ENCODE measurements around the gene LPO.

The LPO gene

DNA sequence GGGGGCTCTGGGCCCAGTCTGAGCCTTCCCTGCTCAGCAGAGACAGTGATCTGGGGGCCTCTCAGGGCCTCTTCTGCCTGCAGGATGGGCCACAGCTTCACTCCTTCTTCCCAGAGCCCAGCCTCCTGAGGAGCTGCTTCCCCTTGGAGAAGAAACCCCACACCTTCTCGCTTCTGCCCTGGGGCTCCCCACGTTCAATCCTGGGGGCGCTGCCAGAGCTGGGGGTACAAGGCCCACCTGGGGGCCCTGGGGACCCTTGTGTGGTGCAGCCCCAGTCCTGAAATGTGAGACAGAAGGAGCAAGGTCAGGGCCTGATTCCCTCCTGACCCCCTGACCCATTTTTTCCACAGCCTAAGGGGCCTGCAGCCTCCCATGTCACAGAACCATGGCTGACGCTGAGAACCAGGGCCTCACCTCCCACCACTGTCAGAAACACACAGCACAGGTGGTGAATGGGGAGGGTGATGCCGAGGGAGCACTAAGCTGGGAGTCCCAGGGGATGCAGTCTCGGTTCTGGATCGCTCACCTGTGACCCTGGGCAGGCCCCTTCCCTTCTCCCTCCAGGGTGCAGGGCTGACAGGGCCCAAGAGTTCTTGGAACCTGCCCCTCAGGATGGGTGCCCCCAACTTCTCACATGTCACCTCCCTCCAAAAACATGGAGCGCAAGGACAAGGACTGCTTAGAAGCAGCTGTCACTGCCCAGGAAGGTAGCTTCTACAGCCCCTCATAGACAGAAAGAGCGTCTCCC is 64.0 kb downstream of the LPO start:
- Histone ChIP-seq H3K9ac (ENCODE audit: low read length in 5 of 5) (no peak overlapping the region), H3K36me3 (ENCODE audit: control insufficient read depth in 5 of 5, insufficient read depth in 5 of 5, low read length in 5 of 5) (no peaks in the 10 kb centered on the region), H3K9me3 (ENCODE audit: control insufficient read depth in 5 of 5, low read length in 5 of 5) (no peaks in the 10 kb centered on the region)

DNA sequence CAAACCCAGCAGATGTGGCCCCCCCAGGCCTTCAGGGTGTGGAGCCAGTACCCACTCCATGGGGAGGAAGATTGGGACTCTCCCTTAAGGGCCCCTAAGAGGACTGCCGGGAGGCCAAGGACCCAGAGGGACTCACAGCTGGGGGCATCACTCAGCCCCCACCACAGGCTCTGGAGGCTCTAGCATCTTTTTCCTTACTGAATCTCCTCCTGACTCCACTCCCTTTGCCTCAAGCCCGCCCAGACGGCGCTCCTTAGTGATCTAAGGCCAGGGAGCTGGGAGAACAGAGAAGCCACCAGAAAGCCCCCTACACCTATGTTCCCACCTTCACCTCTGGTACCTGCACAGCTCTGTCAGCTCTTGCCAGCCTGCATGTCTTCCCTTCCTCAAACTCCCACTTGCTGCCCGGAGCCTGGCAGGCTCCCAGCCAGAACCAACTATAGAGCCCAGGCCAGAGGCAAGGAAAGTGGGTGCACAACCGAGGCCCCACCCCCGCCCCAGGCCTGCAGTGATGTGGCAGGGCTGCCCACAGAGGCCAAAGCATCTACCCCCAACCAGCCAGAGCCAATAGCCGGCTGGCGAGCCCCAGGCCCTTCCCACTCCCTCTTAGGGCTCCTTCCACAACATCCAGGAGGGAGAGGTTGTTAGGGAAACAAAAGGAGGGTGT is 64.7 kb downstream of the LPO start:
- Histone ChIP-seq H3K4me3 (ENCODE audit: low read depth in 1 of 5, low read length in 5 of 5) (no peak overlapping the region), H3K27ac (ENCODE audit: low read depth, low read length) (no peak overlapping the region), H3K27me3 (ENCODE audit: control insufficient read depth in 5 of 5, insufficient read depth in 4 of 5, low read length in 5 of 5) (peaks cover 0 to 21% (median 8%) of the 10 kb centered on the region in 5 donors), H3K4me1 (ENCODE audit: control insufficient read depth in 5 of 5, insufficient read depth in 5 of 5, low read length in 5 of 5) (no peaks in the 10 kb centered on the region), H3K36me3 (ENCODE audit: control insufficient read depth in 5 of 5, insufficient read depth in 5 of 5, low read length in 5 of 5) (no peaks in the 10 kb centered on the region), H3K9ac (ENCODE audit: low read length in 5 of 5) (no peak overlapping the region), H3K9me3 (ENCODE audit: control insufficient read depth in 5 of 5, low read length in 5 of 5) (no peaks in the 10 kb centered on the region)

More for the DNA sequence above, 64.0 kb downstream of the LPO start:
- H3K27me3 ChIP-seq (ENCODE audit: control insufficient read depth in 5 of 5, insufficient read depth in 4 of 5, low read length in 5 of 5), result peaks cover 0 to 20% (median 8%) of the 10 kb centered on the region in 5 donors
- no peaks in the 10 kb centered on the region for H3K4me1 ChIP-seq (ENCODE audit: control insufficient read depth in 5 of 5, insufficient read depth in 5 of 5, low read length in 5 of 5)
- no peak overlapping the region for H3K27ac ChIP-seq (ENCODE audit: low read depth, low read length)
- no peak overlapping the region for H3K4me3 ChIP-seq (ENCODE audit: low read depth in 1 of 5, low read length in 5 of 5)

DNA sequence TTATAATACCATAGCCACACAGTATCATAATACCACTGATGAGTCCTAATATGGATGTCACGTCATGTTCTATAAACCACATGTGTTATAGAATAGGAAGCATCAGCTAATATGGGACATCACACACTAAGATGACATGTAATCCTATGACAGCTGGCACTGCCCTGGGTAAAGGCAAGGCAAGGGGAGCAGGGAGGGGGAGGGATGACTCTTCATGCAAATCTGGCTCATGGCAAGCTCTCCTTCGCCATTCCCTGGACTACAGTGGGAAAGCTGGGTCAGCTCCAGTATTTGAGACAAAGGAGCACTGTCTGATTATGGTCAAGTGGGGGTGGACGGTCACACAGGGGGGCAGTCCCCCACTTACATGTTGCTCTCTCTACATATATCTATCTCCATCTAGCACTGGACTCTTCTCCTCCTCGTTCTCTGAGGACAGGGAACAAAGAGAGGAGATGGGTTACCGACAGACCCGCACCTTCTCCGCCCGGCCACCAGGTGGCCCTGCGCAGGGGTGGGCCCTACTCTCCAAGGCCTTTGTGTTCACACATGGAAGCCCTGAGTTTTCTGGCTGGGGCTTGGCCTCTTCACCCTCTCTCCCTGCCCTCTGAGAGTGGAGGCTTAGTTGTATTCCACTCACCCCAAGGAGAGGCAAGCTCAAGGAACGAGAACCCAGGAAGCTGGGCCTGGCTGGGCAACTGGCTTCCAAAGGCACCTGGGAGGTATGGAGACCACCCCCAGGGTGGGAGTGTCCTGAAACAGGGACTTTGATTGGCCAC is 65.8 kb downstream of the LPO start:
- Histone ChIP-seq H3K27me3 (ENCODE audit: control insufficient read depth in 5 of 5, insufficient read depth in 4 of 5, low read length in 5 of 5) (peaks cover 0 to 26% (median 10%) of the 10 kb centered on the region in 5 donors), H3K4me3 (ENCODE audit: low read depth in 1 of 5, low read length in 5 of 5) (no peak overlapping the region), H3K4me1 (ENCODE audit: control insufficient read depth in 5 of 5, insufficient read depth in 5 of 5, low read length in 5 of 5) (no peaks in the 10 kb centered on the region), H3K9ac (ENCODE audit: low read length in 5 of 5) (no peak overlapping the region), H3K9me3 (ENCODE audit: control insufficient read depth in 5 of 5, low read length in 5 of 5) (no peaks in the 10 kb centered on the region), H3K27ac (ENCODE audit: low read depth, low read length) (no peak overlapping the region), H3K36me3 (ENCODE audit: control insufficient read depth in 5 of 5, insufficient read depth in 5 of 5, low read length in 5 of 5) (no peaks in the 10 kb centered on the region)

DNA sequence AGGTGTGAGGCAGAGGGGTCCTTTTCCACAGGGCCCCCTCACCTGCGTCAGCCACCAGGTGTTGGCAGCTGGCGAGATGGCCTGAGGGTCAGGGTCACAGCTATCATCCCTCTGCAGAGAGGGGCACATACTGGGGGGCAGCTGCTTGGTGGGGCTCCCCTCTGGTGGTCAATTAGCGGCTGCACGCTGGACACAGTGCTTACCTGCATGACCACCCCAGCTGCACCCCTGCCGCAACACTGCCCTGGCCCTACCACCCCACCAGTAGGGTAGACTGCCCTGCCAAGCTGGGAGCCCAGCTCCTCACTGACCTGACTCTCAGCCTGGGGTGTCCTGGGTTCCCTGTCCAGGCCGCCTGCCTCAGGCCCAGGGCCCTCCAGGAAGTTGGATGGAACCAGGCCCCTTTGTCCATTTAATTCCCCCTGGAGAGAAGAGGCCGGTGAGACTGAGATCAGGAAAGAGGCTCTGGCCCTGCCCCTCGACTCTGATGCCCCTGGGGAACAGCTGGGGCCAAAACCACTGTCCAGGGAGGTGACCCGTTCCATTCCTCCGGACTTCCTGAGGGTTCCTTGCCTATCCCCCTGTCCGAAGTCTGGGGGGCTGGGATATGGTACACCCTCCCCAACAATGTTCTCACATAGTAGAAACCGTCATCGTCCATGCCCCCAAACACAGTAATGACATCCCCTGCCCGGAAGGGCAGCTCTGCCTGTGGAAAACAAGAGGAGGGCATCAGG is 66.5 kb downstream of the LPO start:
- H3K4me3 ChIP-seq (ENCODE audit: low read depth in 1 of 5, low read length in 5 of 5), result no peak overlapping the region
- H3K9ac ChIP-seq (ENCODE audit: low read length in 5 of 5), result no peak overlapping the region
- peaks cover 0 to 26% (median 10%) of the 10 kb centered on the region in 5 donors for H3K27me3 ChIP-seq (ENCODE audit: control insufficient read depth in 5 of 5, insufficient read depth in 4 of 5, low read length in 5 of 5)
- no peaks in the 10 kb centered on the region for H3K4me1 ChIP-seq (ENCODE audit: control insufficient read depth in 5 of 5, insufficient read depth in 5 of 5, low read length in 5 of 5)
- no peaks in the 10 kb centered on the region for H3K36me3 ChIP-seq (ENCODE audit: control insufficient read depth in 5 of 5, insufficient read depth in 5 of 5, low read length in 5 of 5)
- H3K27ac ChIP-seq (ENCODE audit: low read depth, low read length), result no peak overlapping the region
- H3K9me3 ChIP-seq (ENCODE audit: control insufficient read depth in 5 of 5, low read length in 5 of 5), result no peaks in the 10 kb centered on the region

DNA sequence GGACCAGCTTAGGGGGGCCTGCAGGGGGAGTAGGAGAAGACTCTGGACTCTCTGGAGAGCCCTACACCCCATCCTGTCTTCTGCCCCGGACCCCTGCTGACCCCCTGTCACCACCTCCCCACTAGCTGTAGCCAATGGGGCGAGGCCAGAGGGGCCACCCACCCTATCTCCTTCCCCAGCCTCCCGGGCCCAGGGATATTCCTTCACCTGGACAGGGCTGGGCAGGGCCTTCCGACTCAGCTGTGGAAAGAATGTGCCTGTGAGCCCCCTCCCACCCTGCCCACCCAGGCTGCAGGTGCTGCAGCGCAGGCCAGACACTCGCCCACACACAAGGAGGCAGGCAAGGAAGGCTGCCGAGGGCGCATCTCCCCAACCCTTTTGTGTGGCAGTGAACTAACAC is 67.2 kb downstream of the LPO start:
- no peaks in the 10 kb centered on the region for H3K36me3 ChIP-seq (ENCODE audit: control insufficient read depth in 5 of 5, insufficient read depth in 5 of 5, low read length in 5 of 5)
- H3K27ac ChIP-seq (ENCODE audit: low read depth, low read length), result no peak overlapping the region
- peaks cover 0 to 22% (median 10%) of the 10 kb centered on the region in 5 donors for H3K27me3 ChIP-seq (ENCODE audit: control insufficient read depth in 5 of 5, insufficient read depth in 4 of 5, low read length in 5 of 5)
- no peak overlapping the region for H3K9ac ChIP-seq (ENCODE audit: low read length in 5 of 5)
- no peak overlapping the region for H3K4me3 ChIP-seq (ENCODE audit: low read depth in 1 of 5, low read length in 5 of 5)
- H3K9me3 ChIP-seq (ENCODE audit: control insufficient read depth in 5 of 5, low read length in 5 of 5), result no peaks in the 10 kb centered on the region
- H3K4me1 ChIP-seq (ENCODE audit: control insufficient read depth in 5 of 5, insufficient read depth in 5 of 5, low read length in 5 of 5), result no peaks in the 10 kb centered on the region

DNA sequence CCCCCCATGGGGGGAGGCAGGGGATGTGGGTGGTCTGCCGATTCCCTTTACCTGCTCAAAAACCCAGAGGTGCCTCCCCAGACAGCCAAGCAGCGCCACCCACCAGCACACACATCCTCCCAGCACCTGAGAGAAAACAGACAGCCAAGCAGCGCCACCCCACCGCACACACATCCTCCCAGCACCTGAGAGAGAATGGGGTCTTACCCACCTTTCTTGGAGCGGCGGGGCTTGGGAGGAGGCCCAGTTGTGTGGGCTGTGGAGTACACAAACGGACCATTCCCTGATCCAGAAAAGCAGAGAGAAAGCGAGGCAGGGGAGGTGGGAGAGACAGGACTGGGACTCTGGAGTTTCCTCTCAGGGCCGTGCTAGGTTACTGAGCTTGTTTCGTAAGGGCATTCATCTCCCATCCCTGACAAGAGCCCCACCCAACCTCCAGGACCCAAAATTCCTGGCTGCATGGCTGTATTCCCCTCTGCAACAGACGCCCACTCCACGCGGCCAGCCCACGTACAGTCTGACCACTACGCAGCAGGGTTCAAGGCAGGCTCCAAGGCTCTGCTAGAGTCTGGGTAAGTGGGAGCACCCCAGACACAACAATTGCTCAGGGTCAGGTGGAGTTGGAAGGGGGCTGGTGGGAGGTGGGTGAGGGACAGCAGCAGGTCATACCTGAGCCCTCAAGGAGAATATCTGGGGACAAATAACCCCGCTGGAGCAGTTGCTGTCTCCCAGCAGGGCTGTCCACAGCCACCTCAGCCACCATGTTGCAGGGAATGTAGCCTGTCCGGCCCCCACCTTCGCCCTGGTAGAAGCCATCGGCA is 68.0 kb downstream of the LPO start:
- H3K27me3 ChIP-seq (ENCODE audit: control insufficient read depth in 5 of 5, insufficient read depth in 4 of 5, low read length in 5 of 5), result peaks cover 0 to 26% (median 10%) of the 10 kb centered on the region in 5 donors
- H3K4me3 ChIP-seq (ENCODE audit: low read depth in 1 of 5, low read length in 5 of 5), result no peak overlapping the region
- no peaks in the 10 kb centered on the region for H3K9me3 ChIP-seq (ENCODE audit: control insufficient read depth in 5 of 5, low read length in 5 of 5)
- H3K4me1 ChIP-seq (ENCODE audit: control insufficient read depth in 5 of 5, insufficient read depth in 5 of 5, low read length in 5 of 5), result no peaks in the 10 kb centered on the region
- no peak overlapping the region for H3K27ac ChIP-seq (ENCODE audit: low read depth, low read length)
- no peak overlapping the region for H3K9ac ChIP-seq (ENCODE audit: low read length in 5 of 5)
- H3K36me3 ChIP-seq (ENCODE audit: control insufficient read depth in 5 of 5, insufficient read depth in 5 of 5, low read length in 5 of 5), result no peaks in the 10 kb centered on the region

DNA sequence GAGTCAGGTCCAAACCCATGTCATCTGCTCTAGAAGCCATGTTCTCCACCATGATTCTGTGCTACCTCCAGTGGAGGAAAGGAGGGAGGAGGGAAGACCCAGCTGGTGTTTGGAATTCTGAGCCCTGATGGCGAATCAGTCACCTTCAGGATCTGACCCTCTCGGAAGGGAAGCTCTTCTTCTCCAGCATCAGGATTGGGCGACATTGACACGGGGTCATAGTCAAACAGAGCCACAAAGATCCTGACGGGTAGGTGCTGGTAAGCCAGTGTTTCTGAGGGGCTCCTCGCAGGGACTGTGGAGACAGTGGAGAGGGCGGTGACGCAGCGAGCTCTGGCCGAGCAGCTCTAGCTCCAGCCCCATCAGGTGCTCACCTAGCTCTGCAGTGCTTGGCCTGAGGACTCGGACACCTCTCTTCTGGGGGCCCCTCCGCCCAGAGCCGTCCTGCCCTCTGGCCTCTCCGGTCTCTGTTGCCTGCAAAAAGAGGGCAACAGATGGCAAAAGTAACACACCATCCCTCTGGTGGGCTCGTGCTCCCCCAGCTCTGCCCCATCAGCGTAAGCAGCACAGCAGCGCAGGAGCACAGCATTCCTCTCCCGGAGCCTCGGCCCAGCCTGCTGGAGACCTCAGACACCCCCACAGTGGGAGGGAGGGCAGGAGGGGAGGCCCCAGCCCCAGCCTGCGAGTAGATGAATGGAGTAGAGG is 69.2 kb downstream of the LPO start:
- Histone ChIP-seq H3K36me3 (ENCODE audit: control insufficient read depth in 5 of 5, insufficient read depth in 5 of 5, low read length in 5 of 5) (no peaks in the 10 kb centered on the region), H3K4me3 (ENCODE audit: low read depth in 1 of 5, low read length in 5 of 5) (no peak overlapping the region), H3K9ac (ENCODE audit: low read length in 5 of 5) (no peak overlapping the region), H3K9me3 (ENCODE audit: control insufficient read depth in 5 of 5, low read length in 5 of 5) (no peaks in the 10 kb centered on the region), H3K4me1 (ENCODE audit: control insufficient read depth in 5 of 5, insufficient read depth in 5 of 5, low read length in 5 of 5) (no peaks in the 10 kb centered on the region), H3K27me3 (ENCODE audit: control insufficient read depth in 5 of 5, insufficient read depth in 4 of 5, low read length in 5 of 5) (peaks cover 0 to 19% (median 8%) of the 10 kb centered on the region in 5 donors), H3K27ac (ENCODE audit: low read depth, low read length) (no peak overlapping the region)

DNA sequence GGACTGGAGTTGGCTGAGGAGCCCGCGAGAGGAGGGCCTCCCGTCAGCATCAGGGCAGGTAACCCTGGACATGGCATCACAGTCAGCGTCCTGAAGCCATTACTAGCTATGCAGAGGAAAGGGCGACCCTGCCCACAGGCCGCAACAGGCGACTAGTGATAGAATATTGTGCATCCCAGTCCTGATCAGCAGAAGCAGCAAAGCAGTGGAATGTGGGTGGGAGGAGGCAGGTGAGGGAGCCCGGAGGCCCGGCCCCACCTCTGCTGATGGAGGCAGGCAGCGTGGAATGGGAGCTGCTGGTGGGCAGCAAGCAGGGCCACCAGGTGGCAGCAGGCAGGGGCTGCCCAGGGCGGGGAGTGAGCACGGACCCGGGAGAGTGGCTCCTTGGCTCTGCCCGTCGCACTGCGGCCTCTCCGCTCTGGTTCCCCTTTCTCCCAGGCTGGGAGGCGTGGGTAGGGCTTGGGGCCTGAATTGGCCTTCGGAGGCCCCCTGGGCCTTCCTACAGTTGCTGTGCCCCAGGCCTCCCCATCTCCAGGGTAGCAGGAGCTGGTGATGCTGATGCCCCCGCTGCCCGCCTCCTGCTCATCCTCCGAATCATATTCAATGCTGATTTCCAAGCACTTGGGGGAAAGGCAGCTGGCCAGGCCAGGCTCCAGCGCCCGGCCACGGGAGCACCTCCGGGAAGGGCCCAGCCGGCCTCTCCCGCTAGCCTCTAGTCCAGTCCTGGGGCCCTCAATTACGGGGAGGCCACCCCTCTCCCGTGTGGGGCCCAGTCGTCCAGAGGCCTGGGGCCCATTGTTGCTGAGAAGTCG is 70.0 kb downstream of the LPO start:
- Histone ChIP-seq H3K9ac (ENCODE audit: low read length in 5 of 5) (no peak overlapping the region), H3K27me3 (ENCODE audit: control insufficient read depth in 5 of 5, insufficient read depth in 4 of 5, low read length in 5 of 5) (peaks cover 0 to 18% (median 8%) of the 10 kb centered on the region in 5 donors), H3K36me3 (ENCODE audit: control insufficient read depth in 5 of 5, insufficient read depth in 5 of 5, low read length in 5 of 5) (no peaks in the 10 kb centered on the region), H3K27ac (ENCODE audit: low read depth, low read length) (no peak overlapping the region), H3K4me3 (ENCODE audit: low read depth in 1 of 5, low read length in 5 of 5) (no peak overlapping the region), H3K4me1 (ENCODE audit: control insufficient read depth in 5 of 5, insufficient read depth in 5 of 5, low read length in 5 of 5) (no peaks in the 10 kb centered on the region), H3K9me3 (ENCODE audit: control insufficient read depth in 5 of 5, low read length in 5 of 5) (no peaks in the 10 kb centered on the region)
